RWPE1 (cell line): ENCODE results near the gene DCUN1D1.

Experiments used
- CTCF ChIA-PET: fragments of 350-600 bp; sonication (Branson Sonifier 250); formaldehyde crosslinking; extraction: SDS; loops from one replicate; lab custom pipeline; 2021; lab: Yijun Ruan, JAX
- POLR2A ChIA-PET: fragments of 400-600 bp; formaldehyde crosslinking; extraction: SDS; loops from one replicate; lab custom pipeline; 2020; ENCODE audit warnings: antibody characterized with exemption; ENCODE audit not compliant: low non-redundant PET; lab: Yijun Ruan, JAX
- DNase-seq: peaks from one replicate; pipeline ENCODE4 v3.0.0; 2012; ENCODE audit warnings: low spot score
- H3K27ac ChIP-seq: fragments of 450-650 bp; 2 replicates; pipeline ENCODE4 v1.5.1; 2017
- TF ChIP-seq, protein P1 (sequence below): fragments of 450-650 bp; conservative IDR thresholded peaks from 2 replicates; pipeline ENCODE4 v1.5.1; 2017; ENCODE audit warnings: low read depth, mild to moderate bottlenecking

Gene DCUN1D1

DNA sequence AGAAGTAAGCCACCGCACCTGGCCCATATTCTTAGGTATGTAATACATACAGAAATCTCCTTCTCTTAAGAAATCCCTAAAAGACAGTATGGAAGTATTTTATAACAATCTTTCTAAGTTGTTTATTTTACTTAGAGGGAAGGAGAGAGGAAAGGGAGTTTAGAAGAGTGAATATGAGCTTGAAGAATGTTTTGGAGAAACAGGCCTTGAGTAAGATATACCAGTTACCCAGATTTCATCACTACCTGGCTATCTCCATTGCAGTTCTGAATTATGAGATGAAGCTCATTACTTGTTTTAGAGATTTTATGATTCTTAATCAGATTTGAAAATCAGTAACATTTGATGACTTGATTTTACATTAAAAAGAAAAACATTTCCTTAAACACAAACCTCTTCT lies 71.9 kb downstream of the DCUN1D1 start:
- TF ChIP-seq, protein P1, sequence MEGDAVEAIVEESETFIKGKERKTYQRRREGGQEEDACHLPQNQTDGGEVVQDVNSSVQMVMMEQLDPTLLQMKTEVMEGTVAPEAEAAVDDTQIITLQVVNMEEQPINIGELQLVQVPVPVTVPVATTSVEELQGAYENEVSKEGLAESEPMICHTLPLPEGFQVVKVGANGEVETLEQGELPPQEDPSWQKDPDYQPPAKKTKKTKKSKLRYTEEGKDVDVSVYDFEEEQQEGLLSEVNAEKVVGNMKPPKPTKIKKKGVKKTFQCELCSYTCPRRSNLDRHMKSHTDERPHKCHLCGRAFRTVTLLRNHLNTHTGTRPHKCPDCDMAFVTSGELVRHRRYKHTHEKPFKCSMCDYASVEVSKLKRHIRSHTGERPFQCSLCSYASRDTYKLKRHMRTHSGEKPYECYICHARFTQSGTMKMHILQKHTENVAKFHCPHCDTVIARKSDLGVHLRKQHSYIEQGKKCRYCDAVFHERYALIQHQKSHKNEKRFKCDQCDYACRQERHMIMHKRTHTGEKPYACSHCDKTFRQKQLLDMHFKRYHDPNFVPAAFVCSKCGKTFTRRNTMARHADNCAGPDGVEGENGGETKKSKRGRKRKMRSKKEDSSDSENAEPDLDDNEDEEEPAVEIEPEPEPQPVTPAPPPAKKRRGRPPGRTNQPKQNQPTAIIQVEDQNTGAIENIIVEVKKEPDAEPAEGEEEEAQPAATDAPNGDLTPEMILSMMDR: no peak
- no peak for DNase-seq
- POLR2A ChIA-PET: no interaction called here
- H3K27ac ChIP-seq: no peak overlapping the region
- CTCF ChIA-PET: no interaction called here

DNA sequence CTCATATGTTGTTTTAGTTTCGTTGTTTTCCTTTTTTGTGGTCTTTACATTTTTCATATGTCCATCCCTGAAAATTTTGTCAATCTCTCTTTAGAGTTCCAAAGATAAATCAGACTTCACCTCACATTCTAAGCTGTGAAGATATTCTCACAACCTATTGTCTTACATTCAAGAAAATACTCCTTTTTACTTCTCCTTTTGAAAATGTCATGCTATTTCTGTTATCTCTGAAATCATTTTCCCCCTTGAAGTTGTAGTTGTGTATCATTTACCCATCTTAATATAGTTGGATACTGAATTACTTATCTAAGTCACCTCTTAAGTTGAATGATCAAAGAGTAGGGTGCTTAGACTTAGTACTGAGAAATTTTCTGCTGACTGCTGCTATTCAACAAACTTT lies 74.3 kb downstream of the DCUN1D1 start:
- TF ChIP-seq, protein P1: no peak
- DNase-seq: no peak
- ChIA-PET POLR2A (no interaction called here), CTCF (no interaction called here)
- H3K27ac ChIP-seq: no peak overlapping the region

DNA sequence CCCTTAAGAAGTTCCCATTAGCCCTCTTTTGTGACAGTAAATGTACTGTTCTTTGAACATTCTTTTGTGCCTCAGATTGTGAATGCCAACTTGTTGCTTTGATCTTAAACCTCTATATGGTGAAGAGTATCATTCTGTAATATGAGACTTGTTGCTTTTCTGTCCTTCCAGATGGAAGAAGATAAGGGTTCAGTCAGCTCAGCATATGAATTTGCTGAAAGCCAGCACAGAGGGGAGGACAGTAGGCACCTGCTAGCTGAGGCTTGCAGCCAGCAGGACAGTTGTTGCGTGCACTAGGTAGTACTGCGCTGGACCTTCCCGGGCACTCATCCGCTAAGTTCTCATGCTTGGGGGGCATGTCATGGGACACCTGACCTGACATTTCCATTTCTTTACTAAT lies 74.7 kb downstream of the DCUN1D1 start:
- no peak overlapping the region for H3K27ac ChIP-seq
- TF ChIP-seq, protein P1: no peak
- no peak for DNase-seq
- ChIA-PET POLR2A (no interaction called here), CTCF (no interaction called here)

DNA sequence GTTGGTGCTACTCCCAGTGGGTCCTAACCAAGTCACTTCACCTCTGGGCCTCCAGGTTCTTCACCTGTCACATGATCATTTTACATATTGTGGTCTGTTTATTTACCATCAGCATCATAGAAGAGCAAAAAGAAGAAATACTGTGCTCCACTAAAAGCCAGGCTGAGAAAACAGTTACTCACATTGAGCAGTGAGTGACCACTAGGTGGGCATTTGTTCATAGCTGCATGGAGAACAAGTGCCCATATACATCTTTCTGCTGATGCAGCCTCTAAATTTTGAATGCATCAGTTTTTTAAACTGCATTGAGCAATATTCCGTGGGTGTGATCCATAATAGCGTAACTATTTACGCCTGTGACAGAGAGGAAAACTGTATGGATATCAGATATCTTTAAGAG lies 76.2 kb downstream of the DCUN1D1 start:
- TF ChIP-seq, protein P1: no peak
- POLR2A ChIA-PET: no interaction called here
- CTCF ChIA-PET: interaction anchor here (0.6 to 1.1 kb wide), 2 partner anchors 16 to 109 kb away, joined by 4 to 5 read pairs; no protein-coding TSS in a partner anchor
- no peak for DNase-seq
- H3K27ac ChIP-seq: no peak overlapping the region

DNA sequence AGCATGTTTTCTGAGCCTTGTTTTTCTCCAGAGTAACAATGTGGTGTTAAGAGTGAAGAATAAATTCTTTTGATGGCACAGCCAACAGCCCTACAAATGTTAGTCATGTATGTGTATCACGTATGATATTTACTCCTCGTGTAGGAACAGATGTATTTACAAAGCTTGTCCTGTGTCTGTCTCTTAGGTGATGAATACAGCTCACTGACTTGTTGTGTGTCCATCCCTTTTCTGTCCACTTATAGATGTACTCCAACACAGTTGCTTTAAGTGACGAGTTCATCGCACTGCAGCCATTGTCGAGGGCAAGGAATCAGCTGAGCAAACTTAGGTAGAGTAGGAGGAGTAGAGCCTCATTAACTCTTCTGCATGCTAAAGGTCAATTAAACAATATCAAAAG lies 78.1 kb downstream of the DCUN1D1 start:
- no peak for DNase-seq
- ChIA-PET CTCF (no interaction called here), POLR2A (no interaction called here)
- TF ChIP-seq, protein P1: no peak
- H3K27ac ChIP-seq: no peak overlapping the region

DNA sequence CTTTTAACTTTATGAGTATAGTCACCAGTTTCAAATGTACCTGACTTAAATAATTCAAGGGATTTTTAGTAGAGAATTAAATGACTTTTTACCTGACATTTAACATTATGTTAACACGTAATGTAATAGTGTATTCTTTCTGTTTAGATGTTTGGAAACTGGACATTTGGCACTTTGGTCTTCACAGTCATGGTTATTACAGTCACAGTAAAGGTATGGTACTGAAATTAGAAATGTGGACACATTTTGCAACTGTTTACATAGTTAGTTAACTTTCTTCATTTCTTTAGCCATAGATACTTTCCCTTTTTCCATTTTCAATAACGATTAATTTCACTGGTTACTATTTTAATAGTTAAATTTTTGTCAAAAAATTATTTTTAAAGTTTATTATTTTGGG lies 83.8 kb downstream of the DCUN1D1 start:
- ChIA-PET POLR2A (no interaction called here), CTCF (interaction anchor here (0.6 to 0.7 kb wide), 2 partner anchors 15 to 26 kb away, joined by 3 read pairs; no protein-coding TSS in a partner anchor)
- no peak overlapping the region for H3K27ac ChIP-seq
- TF ChIP-seq, protein P1: no peak
- no peak for DNase-seq
